ENCODE data around the gene B4GALT6.

DNA sequence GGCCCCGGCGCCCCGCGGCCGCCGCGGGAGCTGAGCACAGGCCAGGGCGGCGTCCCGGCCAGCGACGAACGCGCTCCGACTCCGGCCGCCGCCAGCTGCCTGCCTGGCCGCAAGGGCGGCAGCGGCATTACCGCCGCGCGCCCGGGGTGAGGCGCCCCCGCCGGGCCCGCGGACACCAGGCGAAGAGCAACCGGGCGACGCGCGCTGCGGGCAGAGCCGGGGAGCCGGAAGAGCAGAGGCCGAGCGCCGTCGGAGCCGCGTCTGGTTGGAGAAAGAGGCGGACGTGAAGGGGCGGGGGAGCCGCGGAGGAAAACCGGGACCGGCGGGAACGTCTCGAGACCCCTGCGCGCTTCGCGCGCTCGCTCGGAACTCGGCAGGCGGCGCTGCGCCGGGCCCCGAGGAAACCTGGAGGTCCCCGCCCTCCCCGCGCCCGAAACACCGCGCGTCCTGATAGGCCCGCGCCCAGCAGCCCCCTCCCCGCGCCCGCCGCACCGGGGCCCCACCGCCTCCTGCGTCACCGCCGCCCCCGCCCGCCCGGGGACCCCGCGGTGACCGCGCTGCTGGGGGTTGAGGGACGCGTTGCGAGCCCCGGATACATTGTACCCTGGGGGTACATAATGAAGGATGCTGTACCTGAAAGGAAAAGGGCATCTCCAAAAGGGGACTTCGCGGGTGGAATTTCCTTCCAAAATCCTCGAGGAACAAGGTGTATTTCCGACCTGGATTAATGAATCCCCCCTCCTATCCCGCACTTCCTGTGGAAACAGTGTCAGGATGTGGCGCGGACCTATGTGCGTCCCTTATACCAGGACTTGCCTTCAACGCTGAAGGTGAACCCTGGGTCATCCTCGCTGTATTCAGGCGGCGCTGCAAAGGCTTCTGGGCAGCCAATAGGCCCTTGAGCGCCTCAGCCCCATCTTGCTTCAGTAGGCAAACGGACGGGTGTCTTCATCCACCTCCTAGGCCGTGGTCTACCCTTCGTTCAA lies 1.0 kb upstream of the B4GALT6 start:
- TF ChIP-seq, protein P1, sequence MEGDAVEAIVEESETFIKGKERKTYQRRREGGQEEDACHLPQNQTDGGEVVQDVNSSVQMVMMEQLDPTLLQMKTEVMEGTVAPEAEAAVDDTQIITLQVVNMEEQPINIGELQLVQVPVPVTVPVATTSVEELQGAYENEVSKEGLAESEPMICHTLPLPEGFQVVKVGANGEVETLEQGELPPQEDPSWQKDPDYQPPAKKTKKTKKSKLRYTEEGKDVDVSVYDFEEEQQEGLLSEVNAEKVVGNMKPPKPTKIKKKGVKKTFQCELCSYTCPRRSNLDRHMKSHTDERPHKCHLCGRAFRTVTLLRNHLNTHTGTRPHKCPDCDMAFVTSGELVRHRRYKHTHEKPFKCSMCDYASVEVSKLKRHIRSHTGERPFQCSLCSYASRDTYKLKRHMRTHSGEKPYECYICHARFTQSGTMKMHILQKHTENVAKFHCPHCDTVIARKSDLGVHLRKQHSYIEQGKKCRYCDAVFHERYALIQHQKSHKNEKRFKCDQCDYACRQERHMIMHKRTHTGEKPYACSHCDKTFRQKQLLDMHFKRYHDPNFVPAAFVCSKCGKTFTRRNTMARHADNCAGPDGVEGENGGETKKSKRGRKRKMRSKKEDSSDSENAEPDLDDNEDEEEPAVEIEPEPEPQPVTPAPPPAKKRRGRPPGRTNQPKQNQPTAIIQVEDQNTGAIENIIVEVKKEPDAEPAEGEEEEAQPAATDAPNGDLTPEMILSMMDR (IDR thresholded peaks at IDR 0.05) = peak in 3 of 6 experiments; percentile 16 to 55 (median 36)
- TF ChIP-seq POLR2A (IDR thresholded peaks at IDR 0.05) = peak in 2 of 4 donors; percentile 11 to 21

Measured in esophagus squamous epithelium (tissue), 4 donors.